ENCODE results near the gene GTPBP6. TPM values are rescaled to one million over a fixed set of nuclear protein-coding genes. Genes with fewer than 3 reads are reported as not detected.
"Not testable (repeated sequence)": the region's sequence is repeated elsewhere in the genome, so short reads cannot be mapped to it uniquely, and the experiment has no call there.

The GTPBP6 gene
- total and polyA plus RNA-seq, 4 donors, result 11.8 to 79.1 (median 59.6) TPM

DNA sequence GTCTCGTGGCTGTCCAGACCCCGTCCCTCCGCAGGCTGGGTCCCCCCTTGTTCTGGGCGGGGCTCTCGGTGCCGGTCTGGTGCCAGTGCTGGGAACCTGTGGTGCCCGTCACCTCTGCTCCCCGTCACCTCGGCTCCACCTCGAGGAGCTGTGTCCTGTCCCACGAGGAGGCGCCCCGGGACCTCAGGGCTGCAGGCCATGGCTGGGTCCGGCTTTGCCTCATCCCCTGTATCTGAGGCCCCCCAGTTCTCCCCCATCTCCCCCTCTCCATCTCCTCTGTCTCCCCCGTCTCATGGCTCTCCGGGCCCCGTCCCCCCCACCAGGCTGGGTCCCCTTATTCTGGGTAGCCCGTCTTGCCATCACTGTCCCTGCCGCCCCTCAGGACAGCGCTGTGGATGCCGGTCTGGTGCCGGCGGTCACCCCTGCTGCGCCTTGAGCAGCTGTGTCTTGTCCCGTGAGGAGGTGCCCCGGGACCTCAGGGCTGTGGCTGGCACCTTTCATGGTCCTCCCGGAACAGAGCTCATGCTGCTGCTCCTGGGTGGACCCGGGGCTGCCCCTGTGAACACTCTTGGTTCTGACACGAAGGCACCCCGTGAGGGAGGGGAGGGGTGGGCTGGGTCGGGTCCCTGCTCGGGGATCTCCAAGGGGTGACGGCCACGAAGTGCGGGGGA, 13.4 kb upstream of the GTPBP6 start:
- H3K27me3 ChIP-seq (ENCODE audit: control insufficient read depth in 3 of 3, insufficient read depth in 3 of 3, low read length in 2 of 3), result peaks cover 0 to 5% (median 0%) of the 10 kb centered on the region in 3 donors
- no peak overlapping the region for H3K27ac ChIP-seq (ENCODE audit: low read depth in 1 of 2, low read length in 1 of 2)
- no peak overlapping the region for H3K9ac ChIP-seq (ENCODE audit: insufficient read depth in 1 of 2, low read length in 2 of 2)
- H3K4me3 ChIP-seq, result no peak overlapping the region
- H3K9me3 ChIP-seq (ENCODE audit: control insufficient read depth in 4 of 4, insufficient read depth in 3 of 4, low read length in 3 of 4), result peaks cover 0 to 3% (median 0%) of the 10 kb centered on the region in 4 donors
- TF ChIP-seq CTCF (IDR thresholded peaks at IDR 0.05; ENCODE audit: control extremely low read depth, extremely low read depth), result no peak
- H3K4me1 ChIP-seq (ENCODE audit: control insufficient read depth in 5 of 5, insufficient read depth in 5 of 5, low read length in 5 of 5), result peaks cover 0 to 8% (median 0%) of the 10 kb centered on the region in 5 donors
- peaks cover 4 to 20% (median 13%) of the 10 kb centered on the region in 4 donors for H3K36me3 ChIP-seq (ENCODE audit: control insufficient read depth in 4 of 4, insufficient read depth in 4 of 4, low read length in 4 of 4)
- DNase-seq, result no peak
- 60 to 65% methylated on average over 32 to 34 of the region's 35 CpGs for WGBS, 2 donors
- no peak for ATAC-seq (ENCODE audit: insufficient read depth, low FRiP score)

GRCh38 chrX:331151-331824, 12.7 kb upstream of the GTPBP6 start:
- peaks cover 4 to 16% (median 10%) of the 10 kb centered on the region in 4 donors for H3K36me3 ChIP-seq (ENCODE audit: control insufficient read depth in 4 of 4, insufficient read depth in 4 of 4, low read length in 4 of 4)
- ATAC-seq (ENCODE audit: insufficient read depth, low FRiP score) (peak; percentile 45), DNase-seq (peak in 1 of 3 donors; percentile 13)
- no peak for TF ChIP-seq CTCF (IDR thresholded peaks at IDR 0.05; ENCODE audit: control extremely low read depth, extremely low read depth)
- no peak overlapping the region for H3K9ac ChIP-seq (ENCODE audit: insufficient read depth in 1 of 2, low read length in 2 of 2)
- H3K27ac ChIP-seq (ENCODE audit: low read depth in 1 of 2, low read length in 1 of 2), result no peak overlapping the region
- H3K9me3 ChIP-seq (ENCODE audit: control insufficient read depth in 4 of 4, insufficient read depth in 3 of 4, low read length in 3 of 4), result peaks cover 0 to 2% (median 0%) of the 10 kb centered on the region in 4 donors
- H3K4me3 ChIP-seq, result no peak overlapping the region
- whole genome bisulfite sequencing, 2 donors, result 5 to 23% methylated on average over 49 to 51 of the region's 51 CpGs
- H3K4me1 ChIP-seq (ENCODE audit: control insufficient read depth in 5 of 5, insufficient read depth in 5 of 5, low read length in 5 of 5), result peaks cover 0 to 8% (median 0%) of the 10 kb centered on the region in 5 donors
- peaks cover 0 to 5% (median 0%) of the 10 kb centered on the region in 3 donors for H3K27me3 ChIP-seq (ENCODE audit: control insufficient read depth in 3 of 3, insufficient read depth in 3 of 3, low read length in 2 of 3)

GRCh38 chrX:330726-331150, 12.1 kb upstream of the GTPBP6 start:
- H3K27me3 ChIP-seq (ENCODE audit: control insufficient read depth in 3 of 3, insufficient read depth in 3 of 3, low read length in 2 of 3), result peaks cover 0 to 5% (median 0%) of the 10 kb centered on the region in 3 donors
- no peak overlapping the region for H3K9ac ChIP-seq (ENCODE audit: insufficient read depth in 1 of 2, low read length in 2 of 2)
- H3K36me3 ChIP-seq (ENCODE audit: control insufficient read depth in 4 of 4, insufficient read depth in 4 of 4, low read length in 4 of 4), result peaks cover 3 to 16% (median 6%) of the 10 kb centered on the region in 4 donors
- no peak for TF ChIP-seq CTCF (IDR thresholded peaks at IDR 0.05; ENCODE audit: control extremely low read depth, extremely low read depth)
- no peak overlapping the region for H3K27ac ChIP-seq (ENCODE audit: low read depth in 1 of 2, low read length in 1 of 2)
- H3K4me3 ChIP-seq, result no peak overlapping the region
- H3K9me3 ChIP-seq (ENCODE audit: control insufficient read depth in 4 of 4, insufficient read depth in 3 of 4, low read length in 3 of 4), result peaks cover 0 to 2% (median 0%) of the 10 kb centered on the region in 4 donors
- peaks cover 0 to 8% (median 0%) of the 10 kb centered on the region in 5 donors for H3K4me1 ChIP-seq (ENCODE audit: control insufficient read depth in 5 of 5, insufficient read depth in 5 of 5, low read length in 5 of 5)
- WGBS, 2 donors, result 16 to 39% methylated on average over 15 to 28 of the region's 28 CpGs
- DNase-seq (no peak), ATAC-seq (ENCODE audit: insufficient read depth, low FRiP score) (no peak)

- not testable (repeated sequence) for H3K9me3 ChIP-seq (ENCODE audit: control insufficient read depth in 4 of 4, insufficient read depth in 3 of 4, low read length in 3 of 4); ATAC-seq (ENCODE audit: insufficient read depth, low FRiP score); DNase-seq; H3K4me3 ChIP-seq; H3K9ac ChIP-seq (ENCODE audit: insufficient read depth in 1 of 2, low read length in 2 of 2); H3K4me1 ChIP-seq (ENCODE audit: control insufficient read depth in 5 of 5, insufficient read depth in 5 of 5, low read length in 5 of 5); H3K27me3 ChIP-seq (ENCODE audit: control insufficient read depth in 3 of 3, insufficient read depth in 3 of 3, low read length in 2 of 3); H3K27ac ChIP-seq (ENCODE audit: low read depth in 1 of 2, low read length in 1 of 2)
- peaks cover 0 to 13% (median 5%) of the 10 kb centered on the region in 4 donors for H3K36me3 ChIP-seq (ENCODE audit: control insufficient read depth in 4 of 4, insufficient read depth in 4 of 4, low read length in 4 of 4)
- 62 to 75% methylated on average over 29 of the region's 29 CpGs for WGBS, 2 donors
These were observed 11.6 kb upstream of the GTPBP6 start for GRCh38 chrX:330141-330725.

Data from lung (tissue), 12 donors.